ENCODE measurements around the gene KRT85. TPM values are rescaled to one million over a fixed set of nuclear protein-coding genes. Genes with fewer than 3 reads are reported as not detected.

KRT85 gene
- total and polyA plus RNA-seq, 2 of the 4 experiments (the other 2 are of a cell fraction): not detected

- H3K4me1 ChIP-seq (ENCODE audit: control insufficient read depth, insufficient read depth, low read length): no peaks in the 10 kb centered on the region
- no peak overlapping the region for H3K4me3 ChIP-seq (ENCODE audit: insufficient read depth, low read depth, low read length)
- H4K20me1 ChIP-seq (ENCODE audit: insufficient read depth, low read length): no peaks in the 10 kb centered on the region
- no peak overlapping the region for H3K4me2 ChIP-seq (ENCODE audit: low read depth, low read length)
- in situ Hi-C loops (cut with MboI; ENCODE audit: low sequenced_read_pairs) (no loop called here), intact Hi-C loops (cut with micrococcal nuclease) (no loop called here), dilution Hi-C loops (cut with HindIII; ENCODE audit: low sequenced_read_pairs, unreplicated experiment) (no loop called here)
- no CpG with 5 or more reads among the region's 3 CpGs for WGBS, 2 experiments (ENCODE audit: extremely low coverage in 2 of 2, insufficient read length in 1 of 2)
- H3K27me3 ChIP-seq (ENCODE audit: control insufficient read depth, insufficient read depth, low read length): peaks cover 51% of the 10 kb centered on the region
- TF ChIP-seq MAFK (IDR thresholded peaks at IDR 0.05; ENCODE audit: low read depth, low read length) (no peak), MXI1 (IDR thresholded peaks at IDR 0.05; ENCODE audit: borderline replicate concordance, low read depth, low read length) (no peak), CEBPB (IDR thresholded peaks at IDR 0.05; ENCODE audit: low read depth, low read length) (no peak), RCOR1 (IDR thresholded peaks at IDR 0.05; ENCODE audit: insufficient replicate concordance, low read length) (no peak), CTCF (conservative IDR thresholded peaks at IDR 0.05; ENCODE audit: low read depth, low read length) (no peak), RFX5 (IDR thresholded peaks at IDR 0.05; ENCODE audit: low read depth, low read length) (no peak), USF2 (IDR thresholded peaks at IDR 0.05; ENCODE audit: low read depth, low read length) (no peak), ELK1 (IDR thresholded peaks at IDR 0.05; ENCODE audit: borderline replicate concordance, low read depth, low read length) (no peak)
- no peak overlapping the region for H4K91ac ChIP-seq (ENCODE audit: insufficient read depth, low read depth, low read length)
- no peak overlapping the region for H2AFZ ChIP-seq (replicated peaks; ENCODE audit: low read length, poor library complexity)
- H3K9me1 ChIP-seq (ENCODE audit: insufficient read depth, low read length): peaks cover 3% of the 10 kb centered on the region; the same call in 1 of the 2 replicates
- no peak overlapping the region for H3K14ac ChIP-seq (replicated peaks; ENCODE audit: low read depth, low read length)
- H2BK5ac ChIP-seq (ENCODE audit: low read depth, low read length, poor library complexity, severe bottlenecking): no peak overlapping the region
- ChIA-PET CTCF (interaction anchor here (0.9 kb wide), 1 partner anchor 516 kb away, joined by 4 read pairs; no protein-coding TSS in a partner anchor), POLR2A (ENCODE audit: unreplicated experiment) (no interaction called here)
- H3K27ac ChIP-seq (ENCODE audit: insufficient read depth, low read length): no peak overlapping the region
- no peaks in the 10 kb centered on the region for H3K79me1 ChIP-seq (ENCODE audit: low read depth in 1 of 2, low read length in 2 of 2)
- BruUV-seq (replicated peaks): no TSS peak
- no peaks in the 10 kb centered on the region for H3K9me3 ChIP-seq (ENCODE audit: control insufficient read depth, insufficient read depth, low read length)
- DNase-seq (no peak), ATAC-seq (ENCODE audit: low read depth) (no peak)
- H3K56ac ChIP-seq (ENCODE audit: extremely low read depth, insufficient read depth, low read length): no peak overlapping the region
- no peak overlapping the region for H3K4ac ChIP-seq (ENCODE audit: low read depth, low read length)
- no peak overlapping the region for H3K18ac ChIP-seq (ENCODE audit: low read depth, low read length)
- no peak overlapping the region for H4K8ac ChIP-seq (ENCODE audit: low read depth in 2 of 2, low read length in 2 of 2)
- H3K9ac ChIP-seq (ENCODE audit: low read depth, low read length): no peak overlapping the region
- no peak overlapping the region for H2BK20ac ChIP-seq (ENCODE audit: low read depth, low read length)
- H3K36me3 ChIP-seq (ENCODE audit: control insufficient read depth, insufficient read depth, low read length): no peaks in the 10 kb centered on the region
- no peak overlapping the region for H2AK5ac ChIP-seq (ENCODE audit: low read depth, low read length)
- no peak overlapping the region for H3K23ac ChIP-seq (ENCODE audit: low read depth, low read length)
- no peak overlapping the region for H2BK15ac ChIP-seq (ENCODE audit: low read depth, low read length)
- no peak overlapping the region for H2AK9ac ChIP-seq (replicated peaks; ENCODE audit: low read depth, low read length, poor library complexity)
- H2BK120ac ChIP-seq (ENCODE audit: low read depth, low read length): no peak overlapping the region
- no peak overlapping the region for H4K5ac ChIP-seq (ENCODE audit: low read depth, low read length)
These were observed 1.9 kb upstream of the KRT85 start for GRCh38 chr12:52369211-52369610.
